ENCODE results near the gene CAV3. TPM values are rescaled to one million over a fixed set of nuclear protein-coding genes. Genes with fewer than 3 reads are reported as not detected.
"Not testable (repeated sequence)": the region's sequence is repeated elsewhere in the genome, so short reads cannot be mapped to it uniquely, and the experiment has no call there.

The CAV3 gene
- total and polyA plus RNA-seq, 2 donors from 2014 or later, result not detected

DNA sequence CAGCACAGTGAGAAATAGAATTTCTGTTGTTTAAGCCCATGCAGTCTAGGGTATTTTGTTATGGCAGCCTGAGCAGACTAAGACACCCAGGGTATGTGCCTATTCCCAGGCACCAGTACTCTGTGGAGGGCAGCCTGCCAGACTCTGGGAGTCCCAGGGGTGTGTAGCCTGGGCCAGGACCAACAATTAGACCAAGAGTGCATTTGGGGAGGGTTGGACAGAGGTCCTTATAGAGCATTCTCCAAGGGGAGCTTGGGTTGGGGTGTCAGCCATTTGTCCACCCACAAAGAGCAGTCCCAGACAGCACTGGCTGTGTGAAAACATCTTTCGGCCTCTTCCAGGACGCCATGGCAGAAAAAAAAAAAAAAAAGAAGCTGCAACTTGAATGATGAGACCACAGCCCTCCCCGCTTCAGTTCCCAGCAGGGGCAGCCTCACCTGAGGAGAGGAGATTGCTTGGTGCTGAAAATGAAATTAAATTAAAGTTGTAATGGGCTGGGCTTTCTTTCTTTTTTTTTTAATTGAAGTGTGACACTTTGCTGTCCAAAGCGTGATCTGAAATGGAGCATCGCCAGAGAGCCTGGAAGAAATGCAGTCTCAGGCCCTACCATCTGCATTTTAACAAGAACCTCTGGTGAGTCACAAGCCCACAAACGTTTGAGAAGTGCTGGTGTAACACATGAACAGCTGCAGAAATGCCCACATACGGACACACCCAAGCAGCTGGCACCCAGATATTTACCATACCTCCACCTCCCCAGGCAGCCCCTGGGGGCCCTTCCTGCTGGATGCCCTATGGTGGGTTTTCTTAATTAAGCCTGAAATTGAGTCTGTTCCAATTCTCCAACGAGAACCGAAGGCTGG lies 21.3 kb upstream of the CAV3 start:
- no peak overlapping the region for H3K27ac ChIP-seq (ENCODE audit: low read depth in 2 of 2, low read length in 2 of 2)
- H3K9ac ChIP-seq (ENCODE audit: low read length in 3 of 3), result no peak overlapping the region
- no peaks in the 10 kb centered on the region for H3K36me3 ChIP-seq (ENCODE audit: control insufficient read depth in 2 of 3, insufficient read depth in 3 of 3, low read length in 3 of 3)
- TF ChIP-seq CTCF (IDR thresholded peaks at IDR 0.05; ENCODE audit: borderline replicate concordance, extremely low read depth, insufficient read depth), result no peak
- H3K27me3 ChIP-seq (ENCODE audit: control insufficient read depth, insufficient read depth, low read length), result no peaks in the 10 kb centered on the region
- no peak for DNase-seq
- H3K4me3 ChIP-seq (ENCODE audit: low read length in 3 of 3), result no peak overlapping the region
- no peak for FAIRE-seq
- no peaks in the 10 kb centered on the region for H3K9me3 ChIP-seq (ENCODE audit: control insufficient read depth in 2 of 3, insufficient read depth in 1 of 3, low read length in 3 of 3)
- intact Hi-C loops (cut with DNase I), result no loop called here
- no peaks in the 10 kb centered on the region for H3K4me1 ChIP-seq (ENCODE audit: control insufficient read depth in 2 of 3, insufficient read depth in 2 of 3, low read depth in 1 of 3, low read length in 3 of 3)

DNA sequence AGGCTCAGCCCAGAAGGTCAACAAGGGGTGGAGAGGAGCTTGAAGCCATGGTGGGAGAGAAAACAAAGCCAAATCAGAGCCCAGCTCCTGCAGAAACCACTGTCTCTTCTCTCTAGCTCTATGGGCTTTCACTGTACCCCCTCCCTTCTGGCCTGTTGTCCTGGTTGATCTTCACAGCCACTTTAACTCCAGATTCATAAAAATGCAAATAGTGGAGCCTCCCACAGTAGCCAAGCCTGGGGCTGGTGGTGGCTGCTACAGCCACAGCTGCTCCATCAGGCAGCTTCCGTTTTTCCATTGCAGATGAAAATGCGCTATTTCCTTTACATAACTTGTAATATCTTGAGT lies 20.7 kb upstream of the CAV3 start:
- H3K9me3 ChIP-seq (ENCODE audit: control insufficient read depth in 2 of 3, insufficient read depth in 1 of 3, low read length in 3 of 3), result no peaks in the 10 kb centered on the region
- FAIRE-seq, result no peak
- H3K36me3 ChIP-seq (ENCODE audit: control insufficient read depth in 2 of 3, insufficient read depth in 3 of 3, low read length in 3 of 3), result no peaks in the 10 kb centered on the region
- no peak overlapping the region for H3K9ac ChIP-seq (ENCODE audit: low read length in 3 of 3)
- H3K4me1 ChIP-seq (ENCODE audit: control insufficient read depth in 2 of 3, insufficient read depth in 2 of 3, low read depth in 1 of 3, low read length in 3 of 3), result no peaks in the 10 kb centered on the region
- DNase-seq, result no peak
- no peaks in the 10 kb centered on the region for H3K27me3 ChIP-seq (ENCODE audit: control insufficient read depth, insufficient read depth, low read length)
- no peak overlapping the region for H3K4me3 ChIP-seq (ENCODE audit: low read length in 3 of 3)
- H3K27ac ChIP-seq (ENCODE audit: low read depth in 2 of 2, low read length in 2 of 2), result no peak overlapping the region
- intact Hi-C loops (cut with DNase I), result no loop called here
- TF ChIP-seq CTCF (IDR thresholded peaks at IDR 0.05; ENCODE audit: borderline replicate concordance, extremely low read depth, insufficient read depth), result no peak

GRCh38 chr3:8713901-8714759 lies 19.5 kb upstream of the CAV3 start:
- no peaks in the 10 kb centered on the region for H3K36me3 ChIP-seq (ENCODE audit: control insufficient read depth in 2 of 3, insufficient read depth in 3 of 3, low read length in 3 of 3)
- DNase-seq (no peak), FAIRE-seq (no peak)
- no peak overlapping the region for H3K27ac ChIP-seq (ENCODE audit: low read depth in 2 of 2, low read length in 2 of 2)
- TF ChIP-seq CTCF (IDR thresholded peaks at IDR 0.05; ENCODE audit: borderline replicate concordance, extremely low read depth, insufficient read depth), result peak; percentile 9
- H3K4me1 ChIP-seq (ENCODE audit: control insufficient read depth in 2 of 3, insufficient read depth in 2 of 3, low read depth in 1 of 3, low read length in 3 of 3), result no peaks in the 10 kb centered on the region
- no peak overlapping the region for H3K4me3 ChIP-seq (ENCODE audit: low read length in 3 of 3)
- intact Hi-C loops (cut with DNase I), result no loop called here
- H3K9ac ChIP-seq (ENCODE audit: low read length in 3 of 3), result no peak overlapping the region
- H3K9me3 ChIP-seq (ENCODE audit: control insufficient read depth in 2 of 3, insufficient read depth in 1 of 3, low read length in 3 of 3), result no peaks in the 10 kb centered on the region
- H3K27me3 ChIP-seq (ENCODE audit: control insufficient read depth, insufficient read depth, low read length), result no peaks in the 10 kb centered on the region

DNA sequence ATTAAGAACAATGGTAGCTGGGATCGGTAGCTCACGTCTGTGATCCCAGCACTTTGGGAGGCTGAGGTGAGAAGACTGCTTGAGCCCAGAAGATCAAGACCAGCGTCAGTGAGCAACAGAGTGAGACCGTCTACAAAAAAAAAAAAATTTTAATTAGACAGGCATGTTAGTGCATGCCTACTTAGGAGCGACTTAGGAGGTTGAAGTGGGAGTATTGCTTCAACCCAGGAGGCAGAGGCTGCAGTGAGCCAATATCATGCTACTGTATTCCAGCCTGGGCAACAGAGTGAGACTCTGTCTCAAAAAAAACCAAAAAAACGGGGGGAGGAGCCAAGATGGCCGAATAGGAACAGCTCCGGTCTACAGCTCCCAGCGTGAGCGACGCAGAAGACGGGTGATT lies 17.8 kb upstream of the CAV3 start:
- FAIRE-seq; DNase-seq; H3K9me3 ChIP-seq (ENCODE audit: control insufficient read depth in 2 of 3, insufficient read depth in 1 of 3, low read length in 3 of 3); H3K9ac ChIP-seq (ENCODE audit: low read length in 3 of 3); H3K4me1 ChIP-seq (ENCODE audit: control insufficient read depth in 2 of 3, insufficient read depth in 2 of 3, low read depth in 1 of 3, low read length in 3 of 3); H3K4me3 ChIP-seq (ENCODE audit: low read length in 3 of 3); intact Hi-C loops (cut with DNase I); H3K27me3 ChIP-seq (ENCODE audit: control insufficient read depth, insufficient read depth, low read length); H3K27ac ChIP-seq (ENCODE audit: low read depth in 2 of 2, low read length in 2 of 2); H3K36me3 ChIP-seq (ENCODE audit: control insufficient read depth in 2 of 3, insufficient read depth in 3 of 3, low read length in 3 of 3): not testable (repeated sequence)

Measured in kidney (tissue), 14 donors.